Neural crest cell (in vitro differentiated cells): Measurements from ENCODE around the gene ZSWIM6. TPM values are rescaled to one million over a fixed set of nuclear protein-coding genes. Genes with fewer than 3 reads are reported as not detected.

Source experiments
- DNase-seq: peaks from one replicate; pipeline ENCODE4 v3.0.0; 2021; ENCODE audit warnings: low read depth, mixed read lengths, low spot score
- H3K27ac Mint-ChIP-seq: one replicate; pipeline ENCODE4 v1.8.0; 2021; ENCODE audit warnings: mild to moderate bottlenecking, mixed read lengths; ENCODE audit not compliant: unreplicated experiment
- H3K27me3 Mint-ChIP-seq: 2 replicates; pipeline ENCODE4 v1.8.0; 2021; ENCODE audit warnings: low read depth, mild to moderate bottlenecking, mixed read lengths
- H3K36me3 Mint-ChIP-seq: 2 replicates; pipeline ENCODE4 v1.8.0; 2021; ENCODE audit warnings: low read depth, mild to moderate bottlenecking, mixed read lengths
- H3K4me1 Mint-ChIP-seq: 2 replicates; pipeline ENCODE4 v1.8.0; 2021; ENCODE audit warnings: mixed read lengths
- H3K4me3 Mint-ChIP-seq: one replicate; pipeline ENCODE4 v1.8.0; 2021; ENCODE audit warnings: mild to moderate bottlenecking, mixed read lengths
- H3K9me3 Mint-ChIP-seq: 2 replicates; pipeline ENCODE4 v1.8.0; 2021; ENCODE audit warnings: mixed read lengths
- total RNA-seq: library from RNA; stranded (reverse); gene quantifications from 2 replicates; pipeline ENCODE4 v1.2.1, GENCODE V29; 2021
- TF ChIP-seq, protein P1 (sequence below): fragments of 200-600 bp; sonication (generic); conservative IDR thresholded peaks from 2 replicates; pipeline ENCODE4 v1.5.0; 2021; ENCODE audit warnings: antibody characterized with exemption, mild to moderate bottlenecking

The ZSWIM6 gene
- total RNA-seq, 1 donor from 2014 or later = 33.8 TPM

DNA sequence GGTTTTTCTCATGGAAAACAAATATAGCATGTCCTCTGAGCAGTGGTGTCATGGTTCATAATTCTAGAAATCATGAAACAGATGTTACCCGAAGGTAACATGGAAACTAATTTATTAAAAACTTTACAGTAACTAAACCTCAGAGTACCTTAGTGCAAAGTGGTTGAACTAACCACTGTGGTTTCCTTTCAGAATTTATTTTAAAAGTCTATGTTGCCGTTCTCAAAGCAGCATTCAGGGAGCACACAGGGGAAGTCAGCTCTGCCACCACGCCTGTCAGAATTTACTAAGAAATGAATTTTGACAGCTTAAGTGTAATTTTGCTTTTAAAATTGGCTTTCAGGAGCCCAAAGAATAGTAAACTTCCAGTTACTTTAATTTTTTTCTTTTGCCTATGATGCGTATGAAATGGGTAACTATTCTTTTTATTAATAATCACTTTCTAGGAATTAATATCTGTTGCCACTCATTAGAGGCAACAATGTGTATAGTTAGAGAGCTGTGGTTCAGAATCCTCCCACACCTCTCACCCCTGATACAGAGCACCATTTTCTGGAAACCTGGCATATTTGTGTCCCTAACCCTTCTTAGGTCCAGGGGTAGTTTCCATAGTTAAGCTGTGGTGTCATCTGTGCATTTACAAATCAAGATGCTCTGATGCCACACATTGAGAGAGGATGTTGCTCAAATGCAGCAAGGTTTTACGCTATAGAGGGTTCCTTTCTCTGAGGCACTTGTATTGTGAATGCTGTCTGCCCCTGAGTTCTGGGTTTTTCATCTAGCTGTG is 202.6 kb downstream of the ZSWIM6 start:
- no peaks in the 10 kb centered on the region for H3K9me3 Mint-ChIP-seq
- H3K27ac Mint-ChIP-seq = no peak overlapping the region

DNA sequence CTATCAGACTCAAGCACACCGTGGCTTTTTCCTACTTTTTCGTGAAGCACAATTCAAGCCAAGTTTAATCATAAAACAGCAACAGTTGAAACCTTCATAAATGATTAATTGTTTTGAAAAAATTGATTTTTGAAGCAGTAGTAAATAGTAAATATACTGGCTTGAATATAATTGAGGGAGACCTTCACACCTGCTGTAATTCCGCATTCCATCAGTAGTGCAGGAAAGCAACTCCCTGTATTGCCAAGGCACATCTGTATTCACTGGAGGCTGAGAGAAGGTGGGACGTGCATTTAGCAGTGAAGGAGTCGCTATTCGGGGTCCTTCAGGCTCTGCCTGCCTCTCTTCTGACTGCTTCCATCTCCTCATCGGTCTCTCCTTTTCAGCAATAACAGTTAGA is 203.8 kb downstream of the ZSWIM6 start:
- no peaks in the 10 kb centered on the region for H3K9me3 Mint-ChIP-seq
- H3K36me3 Mint-ChIP-seq = peaks cover 40% of the 10 kb centered on the region
- no peak for DNase-seq
- TF ChIP-seq, protein P1, sequence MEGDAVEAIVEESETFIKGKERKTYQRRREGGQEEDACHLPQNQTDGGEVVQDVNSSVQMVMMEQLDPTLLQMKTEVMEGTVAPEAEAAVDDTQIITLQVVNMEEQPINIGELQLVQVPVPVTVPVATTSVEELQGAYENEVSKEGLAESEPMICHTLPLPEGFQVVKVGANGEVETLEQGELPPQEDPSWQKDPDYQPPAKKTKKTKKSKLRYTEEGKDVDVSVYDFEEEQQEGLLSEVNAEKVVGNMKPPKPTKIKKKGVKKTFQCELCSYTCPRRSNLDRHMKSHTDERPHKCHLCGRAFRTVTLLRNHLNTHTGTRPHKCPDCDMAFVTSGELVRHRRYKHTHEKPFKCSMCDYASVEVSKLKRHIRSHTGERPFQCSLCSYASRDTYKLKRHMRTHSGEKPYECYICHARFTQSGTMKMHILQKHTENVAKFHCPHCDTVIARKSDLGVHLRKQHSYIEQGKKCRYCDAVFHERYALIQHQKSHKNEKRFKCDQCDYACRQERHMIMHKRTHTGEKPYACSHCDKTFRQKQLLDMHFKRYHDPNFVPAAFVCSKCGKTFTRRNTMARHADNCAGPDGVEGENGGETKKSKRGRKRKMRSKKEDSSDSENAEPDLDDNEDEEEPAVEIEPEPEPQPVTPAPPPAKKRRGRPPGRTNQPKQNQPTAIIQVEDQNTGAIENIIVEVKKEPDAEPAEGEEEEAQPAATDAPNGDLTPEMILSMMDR = no peak
- no peaks in the 10 kb centered on the region for H3K27me3 Mint-ChIP-seq
- H3K4me3 Mint-ChIP-seq = no peak overlapping the region
- H3K4me1 Mint-ChIP-seq = no peaks in the 10 kb centered on the region
- H3K27ac Mint-ChIP-seq = no peak overlapping the region

More for the DNA sequence above, 202.6 kb downstream of the ZSWIM6 start:
- Mint-ChIP-seq H3K36me3 (peaks cover 40% of the 10 kb centered on the region), H3K4me3 (no peak overlapping the region), H3K27me3 (no peaks in the 10 kb centered on the region), H3K4me1 (peaks cover 10% of the 10 kb centered on the region)
- TF ChIP-seq, protein P1 = no peak
- DNase-seq = no peak

DNA sequence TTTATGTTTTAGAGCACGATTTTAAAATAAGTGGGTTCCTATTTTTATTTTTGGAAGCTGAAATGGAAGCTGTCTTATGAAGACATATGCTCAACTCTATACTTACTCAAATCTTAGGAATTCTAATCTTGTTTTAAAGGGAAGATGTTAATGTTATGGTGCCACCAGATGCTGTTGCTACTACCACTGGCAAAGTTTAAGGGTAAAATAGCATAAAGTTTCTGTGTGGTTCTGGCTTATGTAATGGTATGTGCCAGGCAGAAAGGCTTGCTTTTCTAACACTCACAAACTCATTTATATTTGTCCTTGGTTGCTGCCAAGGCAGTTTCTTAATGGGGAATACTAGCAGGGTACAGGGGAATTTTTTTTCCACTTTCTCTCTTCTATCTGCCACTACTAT is 204.9 kb downstream of the ZSWIM6 start:
- peaks cover 43% of the 10 kb centered on the region for H3K36me3 Mint-ChIP-seq

GRCh38 chr5:61538722-61539501 is 206.9 kb downstream of the ZSWIM6 start:
- H3K27ac Mint-ChIP-seq = no peak overlapping the region
- no peaks in the 10 kb centered on the region for H3K27me3 Mint-ChIP-seq

More for the DNA sequence above, 204.9 kb downstream of the ZSWIM6 start:
- H3K4me1 Mint-ChIP-seq = no peaks in the 10 kb centered on the region
- no peak overlapping the region for H3K4me3 Mint-ChIP-seq
- no peaks in the 10 kb centered on the region for H3K27me3 Mint-ChIP-seq
- no peak for DNase-seq
- TF ChIP-seq, protein P1 = no peak
- H3K27ac Mint-ChIP-seq = no peak overlapping the region
- no peaks in the 10 kb centered on the region for H3K9me3 Mint-ChIP-seq

GRCh38 chr5:61549530-61549929 is 217.5 kb downstream of the ZSWIM6 start:
- Mint-ChIP-seq H3K4me1 (no peaks in the 10 kb centered on the region), H3K36me3 (peaks cover 27% of the 10 kb centered on the region), H3K27ac (no peak overlapping the region), H3K4me3 (no peak overlapping the region), H3K27me3 (no peaks in the 10 kb centered on the region), H3K9me3 (peaks cover 7% of the 10 kb centered on the region)
- TF ChIP-seq, protein P1 = no peak
- DNase-seq = no peak

More at GRCh38 chr5:61538722-61539501, 206.9 kb downstream of the ZSWIM6 start:
- Mint-ChIP-seq H3K4me1 (no peaks in the 10 kb centered on the region), H3K9me3 (peaks cover 6% of the 10 kb centered on the region), H3K4me3 (no peak overlapping the region), H3K36me3 (peaks cover 51% of the 10 kb centered on the region)
- no peak for DNase-seq
- TF ChIP-seq, protein P1 = no peak
